Caco-2 (cell line): ENCODE results near the gene NIM1K. TPM values are rescaled to one million over a fixed set of nuclear protein-coding genes. Genes with fewer than 3 reads are reported as not detected.

Experiments
- BruUV-seq: library from RNA; stranded (reverse); fragments of 400-500 nt; replicated peaks from 2 replicates; lab custom pipeline; 2021; lab: Mats Ljungman, UMichigan
- CTCF ChIA-PET: fragments of 300-600 bp; sonication (Branson Sonifier 250); formaldehyde crosslinking; loops from one replicate; lab custom pipeline; 2022; ENCODE audit warnings: antibody characterized with exemption; lab: Charles Lee
- POLR2A ChIA-PET: fragments of 300-600 bp; sonication (Branson Sonifier 250); formaldehyde crosslinking; loops from one replicate; lab custom pipeline; 2022; ENCODE audit warnings: antibody characterized with exemption; lab: Charles Lee
- DNase-seq, 2 experiments: peaks; one replicate each; pipeline versions ENCODE4 v3.0.0 to v3.0.0-alpha.2; 2020 to 2022
- H3K27me3 ChIP-seq: replicated peaks from 2 replicates; pipeline ENCODE4 v1.6.0; 2011; ENCODE audit warnings: low read length; ENCODE audit not compliant: control insufficient read depth, insufficient read depth
- H3K36me3 ChIP-seq: 2 replicates; pipeline ENCODE4 v1.5.1; 2011; ENCODE audit warnings: low read length; ENCODE audit not compliant: control insufficient read depth, insufficient read depth
- H3K4me1 ChIP-seq: fragments of 250-450 bp; sonication (Bioruptor Pico); 2 replicates; pipeline ENCODE4 v1.5.1; 2020; ENCODE audit warnings: mild to moderate bottlenecking
- H3K4me3 ChIP-seq: 2 replicates; pipeline ENCODE4 v1.5.1; 2011; ENCODE audit warnings: low read depth, mild to moderate bottlenecking, control low read depth, low read length
- H3K9me3 ChIP-seq: fragments of 250-450 bp; sonication (Bioruptor Pico); 2 replicates; pipeline ENCODE4 v1.5.1; 2020; ENCODE audit warnings: mild to moderate bottlenecking, moderate library complexity
- H3K27ac Mint-ChIP-seq: one replicate; pipeline ENCODE4 v1.8.0; 2022; ENCODE audit warnings: mixed read lengths; ENCODE audit not compliant: unreplicated experiment
- H3K27me3 Mint-ChIP-seq: one replicate; pipeline ENCODE4 v1.8.0; 2022; ENCODE audit warnings: mixed read lengths; ENCODE audit not compliant: insufficient read depth, unreplicated experiment
- H3K36me3 Mint-ChIP-seq: one replicate; pipeline ENCODE4 v1.8.0; 2022; ENCODE audit warnings: mild to moderate bottlenecking, mixed read lengths; ENCODE audit not compliant: insufficient read depth, unreplicated experiment
- H3K4me1 Mint-ChIP-seq: one replicate; pipeline ENCODE4 v1.8.0; 2022; ENCODE audit warnings: low read depth, mixed read lengths; ENCODE audit not compliant: unreplicated experiment
- H3K4me3 Mint-ChIP-seq: one replicate; pipeline ENCODE4 v1.8.0; 2022; ENCODE audit warnings: mild to moderate bottlenecking, moderate library complexity, mixed read lengths; ENCODE audit not compliant: unreplicated experiment
- H3K9me3 Mint-ChIP-seq: one replicate; pipeline ENCODE4 v1.8.0; 2022; ENCODE audit warnings: mixed read lengths; ENCODE audit not compliant: unreplicated experiment
- intact Hi-C: fragments of 100-400 bp; cut with micrococcal nuclease; formaldehyde crosslinking; loops from one replicate; pipeline ENCODE4 v1.10.0; 2022; ENCODE audit not compliant: unreplicated experiment
- total RNA-seq: library from RNA; stranded (reverse); gene quantifications from 2 replicates; pipeline ENCODE4 v1.2.3, GENCODE V29; 2022
- TF ChIP-seq, protein P1 (sequence below), 2 experiments: fragments of 200-600 bp in 1 of 2; IDR thresholded peaks; 1 replicate in 1 of 2; 2 replicates in 1 of 2; pipeline versions ENCODE4 v1.5.1 to v1.8.0; 2011 to 2022; ENCODE audit warnings: antibody characterized with exemption in 1 of 2, control low read depth in 1 of 2, inconsistent platforms in 1 of 2, low read depth in 1 of 2, low read length in 1 of 2, mild to moderate bottlenecking in 1 of 2, moderate library complexity in 1 of 2; ENCODE audit not compliant: insufficient read depth in 1 of 2, severe bottlenecking in 1 of 2, unreplicated experiment in 1 of 2

Gene NIM1K
- total RNA-seq, 1 experiment from 2014 or later: not detected

DNA sequence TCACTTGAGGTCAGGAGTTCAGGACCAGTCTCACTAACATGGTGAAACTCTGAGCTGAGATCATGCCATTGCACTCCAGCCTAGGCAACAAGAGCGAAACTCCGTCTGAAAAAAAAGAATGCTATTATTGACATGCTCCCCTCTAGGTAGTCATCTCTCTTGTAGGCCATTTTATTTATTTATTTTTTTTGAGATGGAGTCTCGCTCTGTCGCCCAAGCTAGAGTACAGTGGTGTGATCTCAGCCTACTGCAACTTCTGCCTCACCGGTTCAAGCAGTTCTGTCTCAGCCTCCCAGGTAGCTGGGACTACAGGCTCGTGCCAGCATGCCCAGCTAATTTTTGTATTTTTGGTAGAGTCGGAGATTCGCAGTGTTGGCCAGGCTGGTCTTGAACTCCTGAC lies 20.6 kb upstream of the NIM1K start:
- CTCF ChIA-PET: no interaction called here
- intact Hi-C loops: no loop called here
- H3K36me3 ChIP-seq: no peaks in the 10 kb centered on the region; the same call in none of the 2 replicates

DNA sequence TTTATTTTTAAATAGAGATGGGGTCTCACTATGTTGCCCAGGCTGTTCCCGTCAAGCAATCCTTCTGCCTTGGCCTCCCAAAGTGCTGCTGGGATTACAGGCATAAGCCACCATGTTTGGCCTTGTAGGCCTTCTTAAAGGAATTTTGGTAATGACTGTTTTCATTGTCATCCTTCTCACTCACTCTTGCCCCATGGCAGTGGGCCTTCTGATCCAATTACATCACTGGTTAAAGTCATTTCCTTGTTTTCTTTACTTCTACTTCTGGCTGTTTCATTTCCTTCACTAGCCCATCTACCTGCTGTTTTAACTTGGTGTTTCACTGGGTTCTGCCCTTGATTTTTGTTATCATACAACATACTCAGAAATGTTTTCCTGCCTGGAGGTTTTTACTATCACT lies 20.1 kb upstream of the NIM1K start:
- no peak overlapping the region for H3K4me3 Mint-ChIP-seq
- no peaks in the 10 kb centered on the region for H3K9me3 Mint-ChIP-seq
- no peaks in the 10 kb centered on the region for H3K4me1 ChIP-seq
- H3K27ac Mint-ChIP-seq: no peak overlapping the region
- H3K27me3 ChIP-seq: no peaks in the 10 kb centered on the region
- no peaks in the 10 kb centered on the region for H3K9me3 ChIP-seq
- H3K27me3 Mint-ChIP-seq: no peaks in the 10 kb centered on the region
- BruUV-seq: no TSS peak
- intact Hi-C loops: no loop called here
- ChIA-PET CTCF (no interaction called here), POLR2A (no interaction called here)
- peaks cover 9% of the 10 kb centered on the region for H3K4me1 Mint-ChIP-seq
- H3K36me3 ChIP-seq: no peaks in the 10 kb centered on the region; the same call in none of the 2 replicates
- TF ChIP-seq, protein P1, sequence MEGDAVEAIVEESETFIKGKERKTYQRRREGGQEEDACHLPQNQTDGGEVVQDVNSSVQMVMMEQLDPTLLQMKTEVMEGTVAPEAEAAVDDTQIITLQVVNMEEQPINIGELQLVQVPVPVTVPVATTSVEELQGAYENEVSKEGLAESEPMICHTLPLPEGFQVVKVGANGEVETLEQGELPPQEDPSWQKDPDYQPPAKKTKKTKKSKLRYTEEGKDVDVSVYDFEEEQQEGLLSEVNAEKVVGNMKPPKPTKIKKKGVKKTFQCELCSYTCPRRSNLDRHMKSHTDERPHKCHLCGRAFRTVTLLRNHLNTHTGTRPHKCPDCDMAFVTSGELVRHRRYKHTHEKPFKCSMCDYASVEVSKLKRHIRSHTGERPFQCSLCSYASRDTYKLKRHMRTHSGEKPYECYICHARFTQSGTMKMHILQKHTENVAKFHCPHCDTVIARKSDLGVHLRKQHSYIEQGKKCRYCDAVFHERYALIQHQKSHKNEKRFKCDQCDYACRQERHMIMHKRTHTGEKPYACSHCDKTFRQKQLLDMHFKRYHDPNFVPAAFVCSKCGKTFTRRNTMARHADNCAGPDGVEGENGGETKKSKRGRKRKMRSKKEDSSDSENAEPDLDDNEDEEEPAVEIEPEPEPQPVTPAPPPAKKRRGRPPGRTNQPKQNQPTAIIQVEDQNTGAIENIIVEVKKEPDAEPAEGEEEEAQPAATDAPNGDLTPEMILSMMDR (IDR thresholded peaks at IDR 0.05; ENCODE audit: insufficient read depth in 1 of 2, low read depth in 1 of 2, low read length in 1 of 2, severe bottlenecking in 1 of 2, unreplicated experiment in 1 of 2): no peak
- H3K36me3 Mint-ChIP-seq: peaks cover 55% of the 10 kb centered on the region
- H3K4me3 ChIP-seq: no peak overlapping the region
- no peak for DNase-seq

More for the DNA sequence above, 20.6 kb upstream of the NIM1K start:
- no TSS peak for BruUV-seq
- no peaks in the 10 kb centered on the region for H3K27me3 Mint-ChIP-seq
- no peak overlapping the region for H3K4me3 Mint-ChIP-seq
- DNase-seq: no peak
- peaks cover 9% of the 10 kb centered on the region for H3K4me1 Mint-ChIP-seq
- TF ChIP-seq, protein P1 (IDR thresholded peaks at IDR 0.05; ENCODE audit: insufficient read depth in 1 of 2, low read depth in 1 of 2, low read length in 1 of 2, severe bottlenecking in 1 of 2, unreplicated experiment in 1 of 2): no peak
- Histone ChIP-seq H3K9me3 (no peaks in the 10 kb centered on the region), H3K4me3 (no peak overlapping the region), H3K27me3 (no peaks in the 10 kb centered on the region), H3K4me1 (no peaks in the 10 kb centered on the region)
- H3K9me3 Mint-ChIP-seq: no peaks in the 10 kb centered on the region
- H3K36me3 Mint-ChIP-seq: peaks cover 60% of the 10 kb centered on the region
- POLR2A ChIA-PET: no interaction called here
- H3K27ac Mint-ChIP-seq: no peak overlapping the region

DNA sequence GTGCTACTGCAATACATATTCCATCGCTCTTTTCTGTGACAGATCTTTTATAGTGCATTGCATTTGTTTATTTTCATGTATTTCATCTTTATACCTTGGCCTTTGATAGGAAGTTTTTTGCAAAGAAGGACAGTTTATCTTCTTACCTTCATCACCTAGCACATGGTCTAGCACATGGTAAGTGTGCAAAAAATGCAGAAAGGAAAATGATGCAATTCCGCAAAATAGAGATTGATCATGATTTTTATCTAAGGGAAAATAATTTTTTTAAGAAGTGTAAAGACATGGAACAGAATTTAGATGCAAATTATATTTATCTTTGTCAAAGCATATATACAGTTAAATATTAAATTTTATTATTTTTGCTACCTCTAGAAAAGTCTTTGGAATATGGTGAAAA lies 19.2 kb upstream of the NIM1K start:
- H3K4me1 ChIP-seq: no peaks in the 10 kb centered on the region
- Mint-ChIP-seq H3K9me3 (no peaks in the 10 kb centered on the region), H3K27me3 (no peaks in the 10 kb centered on the region), H3K36me3 (peaks cover 59% of the 10 kb centered on the region), H3K4me1 (peaks cover 9% of the 10 kb centered on the region), H3K27ac (no peak overlapping the region), H3K4me3 (no peak overlapping the region)
- TF ChIP-seq, protein P1 (IDR thresholded peaks at IDR 0.05; ENCODE audit: insufficient read depth in 1 of 2, low read depth in 1 of 2, low read length in 1 of 2, severe bottlenecking in 1 of 2, unreplicated experiment in 1 of 2): no peak
- intact Hi-C loops: no loop called here
- no peak for DNase-seq
- no TSS peak for BruUV-seq
- H3K9me3 ChIP-seq: no peaks in the 10 kb centered on the region
- no peak overlapping the region for H3K4me3 ChIP-seq
- no peaks in the 10 kb centered on the region; the same call in none of the 2 replicates for H3K36me3 ChIP-seq
- ChIA-PET POLR2A (no interaction called here), CTCF (no interaction called here)
- no peaks in the 10 kb centered on the region for H3K27me3 ChIP-seq
